Choroid plexus epithelial cell (primary cell): ENCODE results near the gene SPAG16.

ENCODE experiments used
- DNase-seq: peaks from one replicate; pipeline ENCODE4 v3.0.0-alpha.2; 2010; ENCODE audit warnings: low read depth
- H3K4me3 ChIP-seq: 2 replicates; pipeline ENCODE4 v1.5.1; 2011; ENCODE audit warnings: low read depth, mild to moderate bottlenecking, control low read depth, low read length, moderate library complexity
- CTCF ChIP-seq: conservative IDR thresholded peaks from 2 replicates; pipeline ENCODE4 v1.5.1; 2011; ENCODE audit warnings: low read depth, mild to moderate bottlenecking, control low read depth, inconsistent platforms, low read length, moderate library complexity

Gene SPAG16

GRCh38 chr2:214107726-214108125 is 823.5 kb downstream of the SPAG16 start:
- no peak for TF ChIP-seq CTCF
- H3K4me3 ChIP-seq, result no peak overlapping the region
- no peak for DNase-seq

DNA sequence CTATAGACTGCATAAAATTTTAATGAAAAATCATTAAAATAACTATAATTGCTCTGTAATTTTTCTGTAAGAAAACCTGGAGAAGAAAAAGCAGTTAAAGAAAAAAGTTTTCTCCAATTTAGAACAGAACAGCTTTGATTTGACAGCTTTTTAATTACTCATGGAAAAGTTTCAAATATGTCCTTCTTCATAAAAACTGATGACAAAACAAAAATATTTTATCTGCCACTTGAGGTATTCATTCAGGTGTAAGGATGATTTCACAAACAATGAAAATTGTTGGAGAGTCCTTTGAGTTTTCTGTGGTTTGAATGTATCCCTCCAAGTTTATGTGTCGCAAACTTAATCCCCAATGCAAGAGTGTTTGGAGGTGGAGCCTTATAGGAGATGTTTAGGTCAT is 824.3 kb downstream of the SPAG16 start:
- DNase-seq, result no peak
- no peak for TF ChIP-seq CTCF
- H3K4me3 ChIP-seq, result no peak overlapping the region

- TF ChIP-seq CTCF, result no peak
- H3K4me3 ChIP-seq, result no peak overlapping the region
- DNase-seq, result no peak
These were observed 832.8 kb downstream of the SPAG16 start for GRCh38 chr2:214117054-214117453.

- TF ChIP-seq CTCF, result no peak
- peak; percentile 3 for DNase-seq
- no peak overlapping the region for H3K4me3 ChIP-seq
These were observed 841.9 kb downstream of the SPAG16 start for GRCh38 chr2:214126135-214126534.

- DNase-seq, result no peak
- no peak overlapping the region for H3K4me3 ChIP-seq
- no peak for TF ChIP-seq CTCF
These were observed 842.9 kb downstream of the SPAG16 start for GRCh38 chr2:214127170-214127569.

GRCh38 chr2:214127571-214127970 is 843.3 kb downstream of the SPAG16 start:
- DNase-seq, result peak; percentile 59
- TF ChIP-seq CTCF, result no peak
- no peak overlapping the region for H3K4me3 ChIP-seq

DNA sequence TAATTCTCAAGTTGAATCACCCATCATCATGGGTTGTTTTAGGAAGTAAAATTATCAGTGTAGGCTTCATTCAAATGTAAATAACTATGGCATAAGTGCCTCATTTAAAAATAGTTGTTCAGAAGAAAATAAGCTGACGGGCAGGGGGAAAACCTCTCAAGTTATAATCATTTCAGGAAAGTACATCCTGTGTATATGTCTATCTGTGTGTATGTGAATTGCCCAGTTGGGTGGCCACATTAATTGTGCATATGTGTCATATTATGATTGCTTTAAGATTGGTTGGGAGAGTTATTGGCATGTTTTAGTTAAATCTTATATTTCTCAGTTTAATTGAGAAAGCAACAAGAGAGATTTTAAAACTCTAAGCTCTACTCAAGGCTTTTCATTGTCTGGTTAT is 843.8 kb downstream of the SPAG16 start:
- TF ChIP-seq CTCF, result no peak
- no peak for DNase-seq
- H3K4me3 ChIP-seq, result no peak overlapping the region
